Activated T-cell treated with anti-CD3 and anti-CD28 coated beads, Interleukin-2, amount 50 U/mL, for 4 hours (primary cell): ENCODE data around the gene TMA7B. TPM values are rescaled to one million over a fixed set of nuclear protein-coding genes. Genes with fewer than 3 reads are reported as not detected.
A peak's percentile ranks its signal among the peaks of the same experiment; 100 is the strongest.

Experiments
- ATAC-seq, 2 donors: fragments of 200-7000 bp; cut with Tn5 transposase; one replicate each; pipeline ENCODE4 v1.10.0; 2021
- DNase-seq: peaks from one replicate; pipeline ENCODE4 v3.0.0-alpha.2; 2020
- H3K27me3 Mint-ChIP-seq: one replicate; pipeline ENCODE4 v1.8.0; 2021; ENCODE audit warnings: low read depth, mixed read lengths
- H3K36me3 Mint-ChIP-seq: one replicate; pipeline ENCODE4 v1.8.0; 2022; ENCODE audit warnings: mixed read lengths; ENCODE audit not compliant: insufficient read depth
- H3K4me1 Mint-ChIP-seq: one replicate; pipeline ENCODE4 v1.8.0; 2021; ENCODE audit warnings: low read depth, mixed read lengths
- H3K4me3 Mint-ChIP-seq: one replicate; pipeline ENCODE4 v1.8.0; 2021; ENCODE audit warnings: mild to moderate bottlenecking, moderate library complexity, mixed read lengths
- H3K9me3 Mint-ChIP-seq: one replicate; pipeline ENCODE4 v1.8.0; 2021; ENCODE audit warnings: mixed read lengths
- total RNA-seq, 3 donors: library from RNA; stranded (reverse); gene quantifications; one replicate each; pipeline ENCODE4 v1.2.1, GENCODE V29; 2021

Gene TMA7B
- total RNA-seq, 3 donors from 2014 or later = 0.61 to 0.92 (median 0.76) TPM

- H3K27me3 Mint-ChIP-seq = peaks cover 8% of the 10 kb centered on the region
- no peaks in the 10 kb centered on the region for H3K4me1 Mint-ChIP-seq
- DNase-seq = no peak
- no peak for ATAC-seq
- H3K9me3 Mint-ChIP-seq = no peaks in the 10 kb centered on the region
- no peak overlapping the region for H3K4me3 Mint-ChIP-seq
- no peaks in the 10 kb centered on the region for H3K36me3 Mint-ChIP-seq
Measured at GRCh38 chr22:40001800-40002577, 41.8 kb downstream of the TMA7B start.

GRCh38 chr22:40002935-40003715, 42.9 kb downstream of the TMA7B start:
- Mint-ChIP-seq H3K36me3 (no peaks in the 10 kb centered on the region), H3K27me3 (peaks cover 9% of the 10 kb centered on the region), H3K9me3 (no peaks in the 10 kb centered on the region), H3K4me1 (no peaks in the 10 kb centered on the region), H3K4me3 (no peak overlapping the region)
- DNase-seq (no peak), ATAC-seq (no peak)

GRCh38 chr22:40004836-40005235, 44.6 kb downstream of the TMA7B start:
- no peak for ATAC-seq
- no peaks in the 10 kb centered on the region for H3K9me3 Mint-ChIP-seq

GRCh38 chr22:40006641-40007040, 46.4 kb downstream of the TMA7B start:
- no peaks in the 10 kb centered on the region for H3K36me3 Mint-ChIP-seq
- no peak for ATAC-seq
- no peak overlapping the region for H3K4me3 Mint-ChIP-seq
- H3K9me3 Mint-ChIP-seq = no peaks in the 10 kb centered on the region
- peaks cover 12% of the 10 kb centered on the region for H3K4me1 Mint-ChIP-seq
- H3K27me3 Mint-ChIP-seq = peaks cover 21% of the 10 kb centered on the region
- DNase-seq = no peak

More at GRCh38 chr22:40004836-40005235, 44.6 kb downstream of the TMA7B start:
- Mint-ChIP-seq H3K27me3 (peaks cover 22% of the 10 kb centered on the region), H3K36me3 (no peaks in the 10 kb centered on the region), H3K4me1 (peaks cover 6% of the 10 kb centered on the region), H3K4me3 (no peak overlapping the region)
- DNase-seq = no peak

GRCh38 chr22:40007853-40008710, 47.9 kb downstream of the TMA7B start:
- Mint-ChIP-seq H3K4me3 (no peak overlapping the region), H3K9me3 (no peaks in the 10 kb centered on the region), H3K27me3 (peaks cover 25% of the 10 kb centered on the region), H3K36me3 (no peaks in the 10 kb centered on the region), H3K4me1 (peaks cover 12% of the 10 kb centered on the region)
- ATAC-seq (no peak), DNase-seq (no peak)

GRCh38 chr22:40008726-40009291, 48.6 kb downstream of the TMA7B start:
- Mint-ChIP-seq H3K36me3 (no peaks in the 10 kb centered on the region), H3K9me3 (no peaks in the 10 kb centered on the region), H3K27me3 (peaks cover 25% of the 10 kb centered on the region), H3K4me1 (peaks cover 12% of the 10 kb centered on the region), H3K4me3 (no peak overlapping the region)
- no peak for DNase-seq
- ATAC-seq = no peak

GRCh38 chr22:40009292-40009774, 49.1 kb downstream of the TMA7B start:
- H3K27me3 Mint-ChIP-seq = peaks cover 25% of the 10 kb centered on the region
- DNase-seq (no peak), ATAC-seq (no peak)
- peaks cover 12% of the 10 kb centered on the region for H3K4me1 Mint-ChIP-seq
- H3K4me3 Mint-ChIP-seq = peak overlapping the region; percentile 53
- no peaks in the 10 kb centered on the region for H3K9me3 Mint-ChIP-seq
- no peaks in the 10 kb centered on the region for H3K36me3 Mint-ChIP-seq

GRCh38 chr22:40009951-40010671, 49.9 kb downstream of the TMA7B start:
- H3K9me3 Mint-ChIP-seq = no peaks in the 10 kb centered on the region
- ATAC-seq (peak; percentile 75 to 77), DNase-seq (peak; percentile 39)
- H3K4me1 Mint-ChIP-seq = peaks cover 12% of the 10 kb centered on the region
- H3K27me3 Mint-ChIP-seq = peaks cover 25% of the 10 kb centered on the region
- H3K4me3 Mint-ChIP-seq = peak overlapping the region; percentile 53
- no peaks in the 10 kb centered on the region for H3K36me3 Mint-ChIP-seq

- H3K9me3 Mint-ChIP-seq = no peaks in the 10 kb centered on the region
- peaks cover 25% of the 10 kb centered on the region for H3K27me3 Mint-ChIP-seq
- peaks cover 12% of the 10 kb centered on the region for H3K4me1 Mint-ChIP-seq
- no peak for ATAC-seq
- no peak overlapping the region for H3K4me3 Mint-ChIP-seq
- DNase-seq = no peak
- no peaks in the 10 kb centered on the region for H3K36me3 Mint-ChIP-seq
Measured at GRCh38 chr22:40010746-40011145, 50.5 kb downstream of the TMA7B start.

Other genes starting within 250 kb of the TMA7B start
- gene ENTHD1, start 66.6 kb upstream of the TMA7B start, total RNA-seq = under 1 TPM; 0.38 to 0.53 (median 0.41) TPM
- 10 to 100 TPM; 19.5 to 40.4 (median 26.4) TPM for gene GRAP2, start 59.3 kb upstream of the TMA7B start, total RNA-seq
- gene FAM83F, start 34.6 kb downstream of the TMA7B start, total RNA-seq = 1 to 10 TPM; 1.4 to 2.1 (median 2.0) TPM
- gene TNRC6B, start 217.5 kb downstream of the TMA7B start, total RNA-seq = 10 to 100 TPM; 19.4 to 21.6 (median 21.2) TPM